NCI-H748 (cell line): Measurements from ENCODE around the gene LRRC27.
A peak's percentile ranks its signal among the peaks of the same experiment; 100 is the strongest.

ENCODE experiments used
- DNase-seq: peaks from one replicate; lab custom pipeline; 2025; ENCODE audit not compliant: unreplicated experiment; lab: John Stamatoyannopoulos, UW

Gene LRRC27

GRCh38 chr10:132399117-132400035, 67.4 kb downstream of the LRRC27 start:
- DNase-seq, result no peak

- no peak for DNase-seq
Observed at GRCh38 chr10:132400041-132400546, 68.1 kb downstream of the LRRC27 start.

GRCh38 chr10:132400547-132401151, 68.7 kb downstream of the LRRC27 start:
- DNase-seq, result no peak

DNA sequence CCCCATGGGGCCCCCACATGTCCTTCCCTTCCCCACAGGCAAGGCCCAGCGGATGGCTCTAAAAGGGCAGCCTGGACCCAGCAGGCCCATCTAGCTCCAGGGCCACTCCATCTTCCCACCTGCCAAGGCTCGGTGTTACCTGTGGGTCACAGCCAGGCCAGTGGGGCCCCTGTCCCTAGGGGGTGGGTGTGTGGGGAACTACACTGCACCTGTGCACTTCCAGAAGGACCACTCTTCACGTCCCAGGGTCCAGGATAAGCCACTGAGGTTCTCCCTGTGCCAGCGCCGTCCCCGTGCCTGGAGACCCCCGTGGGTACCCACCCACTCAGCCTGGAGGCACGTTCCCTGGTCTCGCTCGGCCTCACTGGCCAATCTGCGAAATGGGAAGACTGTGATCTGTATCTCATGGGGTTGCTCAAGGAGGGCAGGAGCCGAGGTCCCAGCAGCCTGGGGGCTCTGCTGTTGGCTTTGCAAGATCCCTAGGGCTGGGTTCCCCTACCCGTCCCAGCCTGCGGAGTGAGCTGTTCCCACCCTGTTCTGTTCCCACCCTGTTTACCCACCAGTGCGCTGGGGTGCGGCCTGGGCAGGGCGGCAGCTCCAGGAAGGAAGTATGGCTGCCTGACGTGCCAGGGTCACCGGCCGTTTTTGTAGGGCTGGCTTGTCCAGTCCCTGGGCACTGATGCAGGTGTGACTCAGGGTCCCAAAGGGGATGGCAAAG, 69.6 kb downstream of the LRRC27 start:
- no peak for DNase-seq

GRCh38 chr10:132402781-132403241, 70.8 kb downstream of the LRRC27 start:
- DNase-seq, result no peak

GRCh38 chr10:132403511-132404168, 71.6 kb downstream of the LRRC27 start:
- no peak for DNase-seq

GRCh38 chr10:132404169-132404880, 72.3 kb downstream of the LRRC27 start:
- DNase-seq, result no peak

GRCh38 chr10:132404911-132405462, 73.0 kb downstream of the LRRC27 start:
- DNase-seq, result no peak

- DNase-seq, result no peak
Observed at GRCh38 chr10:132405463-132405991, 73.5 kb downstream of the LRRC27 start.

DNA sequence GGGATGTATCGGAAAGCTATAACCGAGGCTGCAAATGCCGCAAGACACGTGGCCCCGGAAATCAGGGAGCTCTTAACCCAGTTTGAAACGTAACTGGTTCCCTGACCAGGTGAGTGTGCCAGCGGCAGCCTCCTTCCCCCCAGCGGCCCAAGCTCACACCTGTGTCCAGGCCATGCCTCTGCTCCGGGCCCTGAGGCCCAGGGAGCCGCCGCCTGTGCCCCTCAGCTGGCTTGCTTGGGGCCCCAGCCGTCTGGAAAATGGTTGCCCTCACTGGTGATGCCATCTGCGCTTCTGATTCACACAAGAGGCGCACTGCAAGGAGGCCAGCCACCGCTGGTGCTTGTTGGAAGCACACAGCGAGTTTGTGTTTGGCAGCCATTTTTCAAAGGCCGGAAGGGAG, 74.2 kb downstream of the LRRC27 start:
- DNase-seq, result no peak

DNA sequence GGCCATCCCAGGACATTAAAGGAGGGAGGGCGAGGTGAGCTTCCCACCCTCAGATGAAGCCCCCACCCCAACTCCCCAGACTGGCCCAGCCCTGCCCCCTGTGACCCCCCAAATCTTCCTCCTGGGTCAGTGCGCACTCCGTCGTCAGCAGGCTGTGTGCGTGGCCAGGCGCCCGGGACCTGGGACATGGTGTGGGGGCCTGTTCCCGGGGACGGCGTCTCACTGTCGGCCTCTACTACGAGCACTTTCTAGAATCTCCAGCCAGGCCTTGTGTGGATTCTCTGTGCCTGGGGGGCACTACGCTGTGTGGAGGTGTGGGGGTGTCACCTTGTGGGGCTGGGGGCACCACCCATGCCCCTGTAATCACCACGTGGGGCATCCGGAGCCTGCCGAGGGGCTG, 74.8 kb downstream of the LRRC27 start:
- no peak for DNase-seq

DNA sequence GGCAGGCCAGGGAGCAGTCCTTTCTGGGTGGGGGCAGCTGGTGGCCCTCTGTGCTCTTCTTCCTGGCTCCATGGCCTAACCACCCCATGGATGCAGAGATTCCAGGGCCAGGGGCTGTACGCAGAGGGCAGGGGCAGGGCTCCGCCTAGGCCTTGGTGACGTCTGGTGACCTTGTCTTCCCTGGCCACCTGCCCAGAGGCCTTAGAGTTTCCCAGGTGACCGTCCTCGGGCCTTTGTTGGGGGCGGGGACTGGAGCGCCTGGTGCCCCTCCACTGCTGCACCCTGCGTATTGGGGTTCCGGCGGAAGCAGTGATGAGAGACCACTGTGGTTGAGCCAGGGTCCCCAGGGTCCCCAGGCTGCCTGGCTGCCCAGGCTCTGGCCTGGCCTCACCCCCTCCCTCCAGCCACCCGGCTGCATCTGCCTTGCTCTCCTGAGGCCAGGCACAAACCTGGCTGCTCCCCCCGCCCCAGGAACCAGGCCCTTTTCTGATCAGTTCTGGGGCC, 75.3 kb downstream of the LRRC27 start:
- DNase-seq, result peak; percentile 34

- DNase-seq, result peak; percentile 82
Observed at GRCh38 chr10:132407846-132408278, 75.9 kb downstream of the LRRC27 start.

DNA sequence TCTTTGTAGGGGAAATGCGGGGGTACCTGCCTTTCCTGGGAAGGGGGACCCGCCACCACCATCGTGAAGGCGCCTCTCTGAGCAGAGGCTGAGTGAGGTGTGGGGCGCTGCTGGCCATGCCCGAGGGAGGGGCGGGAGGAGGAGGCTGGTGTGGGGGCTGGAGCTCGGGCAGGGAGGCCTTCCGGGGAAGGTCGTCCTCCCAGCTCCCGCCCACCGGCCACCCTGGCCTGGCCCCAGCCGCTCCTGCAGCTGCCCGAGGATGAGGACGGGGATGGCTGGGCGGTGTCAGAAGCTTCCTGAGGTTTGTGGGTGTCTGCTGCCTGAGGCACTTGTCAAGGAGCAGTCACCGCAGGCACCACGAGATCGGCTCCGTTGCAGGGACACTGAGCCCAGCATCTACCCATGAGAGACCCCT, 76.4 kb downstream of the LRRC27 start:
- no peak for DNase-seq

DNA sequence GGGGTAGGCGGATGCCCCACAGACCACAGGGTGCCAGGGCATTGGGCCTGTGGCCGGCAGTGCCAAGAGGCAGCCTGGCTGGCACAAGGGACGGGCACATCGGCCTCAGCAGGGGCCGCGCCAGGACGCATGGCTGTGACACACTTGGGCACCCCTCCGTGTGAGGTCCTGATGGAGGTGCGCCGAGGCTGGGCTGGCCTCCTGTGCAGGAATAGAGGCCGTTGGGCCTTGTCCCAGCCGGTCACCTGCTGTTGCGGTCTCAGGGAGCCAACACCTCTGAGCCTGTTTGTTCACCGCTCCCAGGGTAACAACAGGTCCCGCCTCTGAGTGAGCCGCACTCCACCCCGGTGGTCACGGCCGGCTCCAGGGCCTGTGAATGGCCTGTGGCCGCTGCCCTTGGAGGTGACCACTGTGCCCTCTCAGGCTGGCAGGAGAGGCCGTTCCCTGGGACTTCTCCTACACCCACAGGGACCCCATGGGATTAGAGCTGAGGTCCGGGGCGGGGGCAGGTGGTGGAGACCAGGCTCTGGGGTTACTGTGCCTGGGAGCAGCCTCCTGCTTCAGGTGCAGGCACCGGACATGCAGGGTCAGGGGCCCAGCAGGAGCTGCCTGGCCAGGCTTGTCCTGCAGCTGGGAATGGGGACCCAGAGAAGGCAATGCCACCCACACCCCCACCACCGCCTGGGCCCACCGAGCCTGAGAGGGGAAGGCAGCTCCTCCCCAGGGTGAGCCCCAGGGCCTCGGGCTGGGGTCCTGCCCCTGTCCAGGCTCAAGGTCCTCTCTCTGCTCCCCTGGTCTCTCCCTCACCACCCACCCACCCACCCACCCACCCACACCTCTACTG, 77.1 kb downstream of the LRRC27 start:
- DNase-seq, result no peak

GRCh38 chr10:132409667-132410028, 77.7 kb downstream of the LRRC27 start:
- no peak for DNase-seq

DNA sequence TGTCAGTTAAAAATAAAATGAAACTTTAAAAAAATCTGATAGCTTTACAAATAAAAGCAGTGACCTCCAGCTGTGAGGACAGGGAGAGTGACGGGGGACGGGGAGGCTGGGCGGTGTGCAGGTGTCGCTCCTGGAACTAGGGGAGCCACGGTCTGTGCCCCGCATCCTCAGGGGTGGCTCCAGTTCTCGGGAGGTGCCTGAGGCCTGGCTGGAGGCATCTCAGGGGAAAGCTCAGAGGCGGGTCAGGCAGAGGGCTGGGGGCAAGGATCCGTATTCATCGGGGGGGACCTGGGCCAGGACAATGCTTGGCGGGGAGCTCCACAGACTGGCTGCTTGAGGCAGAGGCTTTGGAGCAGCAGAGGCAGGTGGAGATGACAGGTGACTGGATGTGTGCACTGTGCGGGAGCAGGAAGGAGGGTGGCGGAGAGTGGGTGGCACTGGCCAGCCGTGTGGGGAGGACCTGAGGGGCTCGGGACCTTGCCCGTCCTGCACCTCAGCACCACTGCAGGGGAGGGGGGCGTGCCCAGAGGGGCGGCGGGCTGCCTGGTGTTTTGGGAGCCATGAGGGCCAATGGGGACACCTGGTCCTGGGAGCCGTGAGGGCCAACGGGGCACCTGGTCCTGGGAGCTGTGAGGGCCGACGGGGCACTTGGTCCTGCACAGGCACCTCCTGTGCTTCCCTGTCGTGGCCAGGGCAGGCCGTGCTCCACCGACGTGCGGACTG, 78.2 kb downstream of the LRRC27 start:
- no peak for DNase-seq
